ENCODE results near the gene NMNAT2. TPM values are rescaled to one million over a fixed set of nuclear protein-coding genes. Genes with fewer than 3 reads are reported as not detected.

Gene NMNAT2
- total and polyA plus RNA-seq, 2 of the 8 experiments (the other 6 are each of a cell fraction or from before 2014, with no cell fraction given): 6.5 to 20.9 TPM

DNA sequence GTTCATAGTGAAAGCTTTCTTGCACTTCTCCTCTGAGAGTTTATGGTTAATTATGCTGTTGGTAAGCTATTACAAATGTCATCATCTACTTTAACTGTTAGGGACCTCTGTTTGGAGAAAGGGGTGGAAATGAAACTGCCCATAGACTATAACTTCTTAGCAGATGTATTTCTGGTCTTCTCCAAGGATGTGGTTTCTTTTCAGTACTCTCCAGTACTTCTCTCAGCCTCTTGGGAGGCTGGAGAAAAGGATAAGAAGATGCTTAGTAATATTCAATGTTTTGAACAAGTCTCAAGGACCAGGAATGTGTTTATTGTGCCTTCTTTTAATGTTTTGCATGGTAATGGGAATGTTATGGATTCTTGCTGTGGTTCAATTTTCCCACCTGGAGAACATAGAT, 171.7 kb downstream of the NMNAT2 start:
- H3K18ac ChIP-seq (ENCODE audit: extremely low read depth, low read length): no peak overlapping the region
- peaks cover 0 to 3% (median 1%) of the 10 kb centered on the region in 4 experiments; a peak in 2 of 7 replicates for H3K4me1 ChIP-seq (replicated peaks in 1 of 4; ENCODE audit: control insufficient read depth in 3 of 4, insufficient read depth in 4 of 4, low read length in 3 of 4)
- H4K91ac ChIP-seq (replicated peaks; ENCODE audit: insufficient read length, low read length): no peak overlapping the region
- no peaks in the 10 kb centered on the region for H3K79me2 ChIP-seq (ENCODE audit: control insufficient read depth in 1 of 2, insufficient read depth in 2 of 2, low read length in 2 of 2)
- H2AFZ ChIP-seq (ENCODE audit: low read length): no peak overlapping the region
- no peak overlapping the region for H3K4me2 ChIP-seq (ENCODE audit: insufficient read depth in 1 of 2, low read depth in 2 of 2, low read length in 2 of 2)
- DNase-seq (ENCODE audit: low read depth in 1 of 2, low spot score in 2 of 2) (no peak), FAIRE-seq (no peak)
- no peak overlapping the region for H3K4me3 ChIP-seq (ENCODE audit: extremely low read depth in 1 of 4, insufficient read depth in 2 of 4, low read depth in 3 of 4, low read length in 4 of 4)
- H3K27ac ChIP-seq (ENCODE audit: low read depth, low read length): no peak overlapping the region
- H3K4ac ChIP-seq (replicated peaks; ENCODE audit: insufficient read length, low read depth, low read length): no peak overlapping the region
- H4K8ac ChIP-seq (ENCODE audit: extremely low read depth, insufficient read depth, low read length): no peak overlapping the region
- H2BK120ac ChIP-seq (replicated peaks; ENCODE audit: low read depth, low read length): no peak overlapping the region
- no peaks in the 10 kb centered on the region for H3K9me3 ChIP-seq (ENCODE audit: insufficient read depth in 2 of 2, low read depth in 1 of 2, low read length in 1 of 2)
- ChIA-PET CTCF (ENCODE audit: partially characterized antibody) (interaction anchor here (0.6 to 2.5 kb wide), 5 partner anchors 8 to 141 kb away, joined by 3 to 10 read pairs (median 5); no protein-coding TSS in a partner anchor), POLR2A (ENCODE audit: partially characterized antibody) (interaction anchor here (1.0 to 1.1 kb wide), 2 partner anchors 11 to 15 kb away, joined by 3 read pairs; no protein-coding TSS in a partner anchor)
- H2AK5ac ChIP-seq (ENCODE audit: low read depth, low read length): no peak overlapping the region
- no peaks in the 10 kb centered on the region for H3K23me2 ChIP-seq (ENCODE audit: low read depth, low read length)
- no peak overlapping the region for H3K9ac ChIP-seq (replicated peaks in 1 of 4; ENCODE audit: extremely low read depth in 1 of 4, low read depth in 3 of 4, low read length in 3 of 4)
- no peak overlapping the region for H4K5ac ChIP-seq (ENCODE audit: insufficient read length, low read depth, low read length)
- H3K36me3 ChIP-seq (ENCODE audit: control insufficient read depth in 2 of 4, insufficient read depth in 4 of 4, low read length in 3 of 4): no peaks in the 10 kb centered on the region; a peak in 1 of 8 replicates
- no peak overlapping the region for H3K56ac ChIP-seq (replicated peaks; ENCODE audit: insufficient read length, low read depth, low read length)
- H2BK20ac ChIP-seq (ENCODE audit: low read length): no peak overlapping the region
- H3K79me1 ChIP-seq (ENCODE audit: low read depth, low read length): no peaks in the 10 kb centered on the region
- no peak overlapping the region for H2BK5ac ChIP-seq (ENCODE audit: low read depth, low read length)
- H4K20me1 ChIP-seq (replicated peaks in 1 of 2; ENCODE audit: control insufficient read depth in 1 of 2, insufficient read depth in 2 of 2, low read length in 2 of 2): no peaks in the 10 kb centered on the region
- no peak overlapping the region for H2BK15ac ChIP-seq (ENCODE audit: low read length)
- H3K23ac ChIP-seq (ENCODE audit: insufficient read length): no peak overlapping the region
- no peak overlapping the region for H3K14ac ChIP-seq (ENCODE audit: insufficient read length)
- H2BK12ac ChIP-seq (ENCODE audit: low read depth, low read length): no peak overlapping the region
- no peaks in the 10 kb centered on the region for H3K27me3 ChIP-seq (replicated peaks in 1 of 4; ENCODE audit: control insufficient read depth in 3 of 4, extremely low read depth in 1 of 4, insufficient read depth in 3 of 4, low read length in 3 of 4)
- TF ChIP-seq CBX8 (IDR thresholded peaks at IDR 0.05; ENCODE audit: borderline replicate concordance, low read depth, low read length) (no peak), GABPA (IDR thresholded peaks at IDR 0.05; ENCODE audit: borderline replicate concordance, insufficient read depth, low read length) (no peak), CEBPB (IDR thresholded peaks at IDR 0.05; ENCODE audit: low read depth, low read length) (no peak)
